GM19035 (cell line): ENCODE results near the gene RNF215.
"Not testable (repeated sequence)": the region's sequence is repeated elsewhere in the genome, so short reads cannot be mapped to it uniquely, and the experiment has no call there.

Experiments used
- ATAC-seq: cut with Tn5 transposase; IDR thresholded peaks from one replicate; pipeline ENCODE4 v1.9.1; 2021; ENCODE audit not compliant: unreplicated experiment

The RNF215 gene

DNA sequence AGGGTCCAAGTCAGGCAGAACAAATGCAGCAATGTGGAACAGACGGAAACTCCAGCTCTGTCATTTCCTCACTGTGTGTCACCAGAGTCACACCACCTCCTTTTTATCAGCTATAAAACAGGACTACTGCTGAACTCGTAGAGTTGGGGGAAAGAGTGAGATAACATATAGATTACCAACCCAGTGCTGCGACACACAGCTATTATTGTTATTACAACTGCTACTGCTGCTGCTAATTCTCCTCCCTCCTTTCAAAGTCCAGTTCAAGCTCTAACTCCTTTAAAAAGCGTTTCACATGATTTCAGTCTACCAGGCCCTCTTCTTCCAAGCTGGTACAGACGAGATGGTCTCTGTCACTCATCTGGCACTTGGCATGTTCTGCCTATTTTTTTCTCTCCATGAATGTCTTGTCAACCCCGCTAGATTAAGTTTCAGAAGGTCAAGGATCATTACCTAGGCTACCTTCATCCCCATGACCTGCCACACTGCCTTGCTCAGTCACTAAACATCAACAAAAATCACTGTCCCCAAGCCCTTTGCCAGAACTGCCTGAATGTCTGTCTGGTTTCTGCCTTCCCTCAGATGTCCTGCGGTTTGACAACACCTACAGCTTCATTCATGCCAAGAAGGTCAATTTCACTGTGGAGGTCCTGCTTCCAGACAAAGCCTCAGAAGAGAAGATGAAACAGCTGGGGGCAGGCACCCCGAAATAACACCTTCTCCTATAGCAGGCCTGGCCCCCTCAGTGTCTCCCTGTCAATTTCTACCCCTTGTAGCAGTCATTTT lies 34.7 kb upstream of the RNF215 start:
- no peak for ATAC-seq

GRCh38 chr22:30420347-30421125 lies 33.3 kb upstream of the RNF215 start:
- ATAC-seq, result no peak

GRCh38 chr22:30416837-30417236 lies 29.6 kb upstream of the RNF215 start:
- no peak for ATAC-seq

DNA sequence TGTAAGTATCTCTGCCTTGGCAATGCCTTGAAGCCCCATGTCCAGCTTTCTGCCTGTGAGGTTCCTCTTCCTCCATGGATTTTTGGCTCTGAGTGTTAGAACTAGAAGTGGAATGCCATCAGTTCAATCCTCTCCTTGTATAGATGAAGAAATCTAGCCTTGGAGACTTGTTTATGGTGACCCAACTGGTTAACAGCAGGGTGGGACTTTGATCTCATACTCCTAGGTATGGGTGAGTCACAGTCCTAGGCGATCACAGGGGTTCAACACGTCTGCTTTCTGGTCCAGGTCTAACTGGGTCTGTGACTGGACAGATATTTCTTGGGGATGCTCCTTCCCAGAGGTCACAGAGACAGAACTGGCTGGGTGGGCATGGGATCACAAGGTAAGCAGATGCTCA lies 29.2 kb upstream of the RNF215 start:
- no peak for ATAC-seq

DNA sequence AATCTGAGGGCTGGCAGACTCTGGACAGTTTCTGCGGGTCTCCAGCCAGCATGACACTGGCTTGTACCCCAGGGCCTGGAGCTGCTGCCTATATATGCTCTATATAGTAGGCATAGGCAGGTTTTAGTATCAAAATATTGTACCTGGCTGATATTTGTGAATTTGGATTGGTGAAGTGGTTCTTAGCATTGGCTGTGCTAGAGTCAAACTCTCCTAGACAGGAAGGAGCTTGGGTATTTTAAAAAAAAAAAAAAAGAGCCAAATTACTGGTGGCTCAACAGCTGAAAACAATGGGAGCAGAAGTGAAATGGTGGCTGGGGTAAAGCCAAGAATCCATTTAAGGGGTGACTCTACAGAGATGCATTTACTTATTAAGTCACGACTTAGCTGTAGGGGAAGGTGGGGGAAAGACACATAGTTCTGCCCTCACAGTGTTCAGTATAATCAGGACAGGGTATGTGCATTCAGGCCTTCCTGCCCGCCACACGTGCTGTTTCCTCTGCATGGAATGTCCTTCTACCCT lies 27.4 kb upstream of the RNF215 start:
- no peak for ATAC-seq

GRCh38 chr22:30413745-30414524 lies 26.7 kb upstream of the RNF215 start:
- no peak for ATAC-seq

GRCh38 chr22:30413001-30413400 lies 25.8 kb upstream of the RNF215 start:
- no peak for ATAC-seq

GRCh38 chr22:30411780-30412179 lies 24.6 kb upstream of the RNF215 start:
- no peak for ATAC-seq

DNA sequence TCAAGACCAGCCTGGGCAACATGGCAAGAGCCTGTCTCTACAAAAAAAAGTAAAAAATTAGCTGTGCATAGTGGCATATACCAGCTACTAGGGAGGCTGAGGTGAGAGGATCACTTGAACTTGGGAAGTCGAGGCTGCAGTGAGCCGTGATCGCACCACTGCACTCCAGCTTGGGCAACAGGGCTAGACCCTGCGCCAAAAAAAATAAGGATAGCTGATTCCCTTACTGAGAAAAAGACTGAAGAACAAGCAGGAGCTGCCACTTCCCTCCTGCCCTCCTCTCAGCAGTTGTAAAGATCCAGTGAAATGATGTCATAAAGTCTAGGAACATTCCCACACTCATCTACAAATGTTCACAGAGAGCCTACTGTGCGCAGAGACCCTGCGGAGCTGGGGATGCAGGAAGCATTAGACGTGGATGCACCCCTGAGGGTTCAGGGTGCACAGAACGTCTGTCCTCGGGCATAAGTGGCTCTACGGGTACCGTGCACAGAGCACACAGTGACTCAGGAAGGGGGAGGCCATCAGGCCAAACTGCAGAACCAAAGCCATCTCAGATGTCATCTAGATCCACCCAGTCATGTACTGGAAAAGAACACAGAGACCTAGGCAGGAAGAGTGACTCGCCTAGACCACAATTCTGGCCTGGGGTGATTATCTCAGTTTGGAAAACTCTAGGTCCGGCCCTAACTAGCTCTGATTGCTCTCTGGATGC lies 21.3 kb upstream of the RNF215 start:
- no peak for ATAC-seq

DNA sequence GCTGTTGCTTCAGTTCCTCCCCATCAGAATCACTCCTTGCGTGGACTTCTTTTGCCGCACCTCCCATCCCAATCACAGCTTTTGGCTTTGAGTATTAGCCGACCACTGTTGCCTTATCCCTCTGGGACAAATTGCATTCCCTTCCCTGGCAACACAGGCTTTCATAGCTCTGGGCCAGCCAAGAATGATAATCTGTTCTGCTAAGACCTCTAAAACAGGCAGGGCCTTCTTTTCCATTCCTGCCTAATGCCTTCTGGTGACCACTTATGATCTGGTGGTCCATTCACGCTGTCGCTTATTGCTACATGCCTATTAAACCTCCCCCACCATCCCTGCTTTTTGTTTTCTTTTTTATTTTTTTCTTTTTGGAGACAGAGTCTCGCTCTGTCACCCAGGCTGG lies 19.2 kb upstream of the RNF215 start:
- no peak for ATAC-seq

DNA sequence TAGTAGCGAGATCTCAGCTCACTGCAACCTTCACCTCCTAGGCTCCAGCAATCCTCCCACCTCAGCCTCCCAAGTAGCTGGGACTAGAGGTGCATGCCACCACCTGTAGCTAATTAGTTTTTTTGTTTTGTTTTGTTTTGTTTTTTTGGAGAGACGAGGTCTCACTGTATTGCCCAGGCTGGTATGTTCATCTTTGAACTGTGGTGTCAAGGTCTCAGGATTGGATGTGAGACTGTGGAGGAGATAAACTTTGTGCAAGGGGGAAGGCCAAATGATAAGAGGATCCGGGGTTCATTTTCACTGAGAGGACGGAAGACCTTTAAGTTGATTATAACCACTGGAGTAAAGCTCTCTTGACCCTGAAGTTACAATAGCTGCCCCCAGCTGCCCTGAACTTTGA lies 18.5 kb upstream of the RNF215 start:
- ATAC-seq, result no peak

- ATAC-seq, result no peak
These were observed 17.1 kb upstream of the RNF215 start for GRCh38 chr22:30404307-30404706.

- not testable (repeated sequence) for ATAC-seq
These were observed 15.5 kb upstream of the RNF215 start for GRCh38 chr22:30402766-30403104.

- no peak for ATAC-seq
These were observed 15.0 kb upstream of the RNF215 start for GRCh38 chr22:30402028-30402765.

DNA sequence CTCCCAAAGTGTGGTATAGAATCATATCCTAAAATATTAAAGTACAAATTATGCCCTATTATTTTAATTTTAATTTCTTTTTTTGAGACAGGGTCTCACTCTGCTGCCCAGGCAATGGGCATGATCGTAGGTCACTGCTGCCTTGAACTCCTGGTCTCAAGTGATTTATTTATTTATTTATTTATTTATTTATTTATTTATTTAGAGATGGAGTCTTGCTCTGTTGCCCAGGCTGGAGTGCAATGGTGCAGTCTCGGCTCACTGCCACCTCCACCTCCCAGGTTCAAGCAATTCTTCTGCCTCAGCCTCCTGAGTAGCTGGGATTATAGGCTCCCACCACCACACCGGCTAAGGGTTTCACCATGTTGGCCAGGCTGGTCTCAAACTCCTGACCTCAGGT lies 13.8 kb upstream of the RNF215 start:
- not testable (repeated sequence) for ATAC-seq

DNA sequence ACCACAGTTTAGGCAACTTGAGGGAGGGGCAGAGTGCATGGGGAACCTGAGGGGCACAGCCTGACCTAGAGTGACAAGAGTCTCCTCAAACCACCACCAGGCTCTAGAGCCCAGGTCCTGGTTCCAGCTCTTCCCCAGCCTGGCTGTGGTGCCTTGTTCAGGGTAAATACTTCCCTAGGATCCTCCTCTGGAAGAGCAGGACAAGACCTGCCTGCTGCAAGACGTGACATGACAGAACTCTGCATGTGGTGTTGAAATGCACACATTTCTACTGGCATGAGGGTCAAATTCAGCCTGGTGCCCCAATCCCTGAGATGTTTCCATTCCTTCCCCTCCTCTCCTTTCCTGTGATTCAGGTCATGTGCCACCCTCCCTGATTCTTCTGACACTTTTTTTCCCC lies 12.9 kb upstream of the RNF215 start:
- ATAC-seq, result no peak

DNA sequence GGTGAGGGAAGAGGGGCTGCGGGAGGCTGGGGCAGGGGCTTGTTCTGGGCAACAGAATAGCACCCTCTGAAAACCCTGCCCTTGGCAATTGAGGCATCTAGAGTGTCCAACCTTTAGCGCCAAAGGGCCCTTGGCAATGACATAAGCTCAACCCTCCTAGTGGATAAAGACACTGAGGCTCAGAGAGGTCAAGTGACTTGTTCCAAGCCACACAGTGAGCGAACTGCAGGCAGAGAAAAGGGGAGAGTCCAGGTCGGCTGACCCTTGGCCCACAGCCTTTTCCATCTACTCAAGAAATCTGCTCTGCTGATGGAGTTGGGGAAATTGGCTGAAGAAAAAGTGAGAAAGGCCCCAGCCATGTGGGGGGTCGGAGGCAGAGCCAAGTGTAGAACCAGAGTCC lies 12.5 kb upstream of the RNF215 start:
- no peak for ATAC-seq

DNA sequence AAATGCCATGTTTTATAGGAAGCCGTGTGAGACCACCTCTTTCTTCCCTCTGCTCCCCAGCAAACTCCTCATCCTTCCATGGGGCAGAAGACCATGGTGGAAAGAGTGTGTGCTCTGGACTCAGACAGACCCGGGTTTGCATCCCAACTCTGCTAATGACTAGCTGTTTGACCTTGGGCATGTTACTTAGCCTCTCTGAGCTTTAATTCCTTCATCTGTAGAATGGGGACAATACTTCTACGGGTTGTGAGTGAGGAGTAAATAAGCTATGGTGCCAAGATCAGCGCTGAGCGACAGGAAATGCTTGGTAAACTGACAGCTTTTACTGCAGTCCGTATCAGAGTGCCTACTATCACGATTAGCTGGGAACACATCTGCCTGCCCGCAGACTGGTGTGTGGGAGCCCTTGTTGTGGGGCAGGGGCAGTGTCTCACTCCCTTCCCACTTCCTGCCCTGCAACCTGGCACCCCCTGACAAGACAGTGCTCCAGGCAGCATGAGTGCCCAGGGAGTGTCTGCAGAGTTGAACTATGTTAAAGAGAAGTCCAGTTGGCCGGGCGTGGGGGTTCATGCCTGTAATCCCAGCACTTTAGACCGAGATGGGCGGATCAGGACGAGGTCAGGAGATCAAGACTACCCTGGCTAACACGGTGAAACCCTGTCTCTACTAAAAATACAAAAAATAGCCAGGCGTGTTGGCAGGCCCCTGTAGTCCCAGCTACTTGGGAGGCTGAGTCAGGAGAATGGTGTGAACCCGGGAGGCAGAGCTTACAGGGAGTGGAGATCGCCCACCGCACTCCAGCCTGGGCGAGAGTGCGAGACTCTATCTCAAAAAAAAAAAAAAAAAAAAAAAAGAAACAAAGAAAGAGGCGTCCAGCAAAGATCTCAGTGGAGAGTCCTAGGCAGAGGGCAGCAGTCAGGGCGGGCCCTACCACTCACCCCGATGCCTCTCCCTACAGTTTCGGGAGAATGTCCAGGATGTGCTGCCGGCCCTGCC lies 11.8 kb upstream of the RNF215 start:
- no peak for ATAC-seq
